H54 (cell line): ENCODE measurements around the gene SLC66A2.

Experiments used
- DNase-seq: peaks from one replicate; pipeline ENCODE4 v3.0.0; 2011; ENCODE audit warnings: low spot score, mixed read lengths; ENCODE audit not compliant: insufficient read length
- FAIRE-seq: peaks from 3 replicates; lab custom pipeline; 2011; peaks lifted over from hg19 to GRCh38; lab: Jason Lieb, UNC
- POLR2A ChIP-seq: IDR thresholded peaks from 2 replicates; pipeline ENCODE4 v1.6.1; 2011; ENCODE audit warnings: low read depth, mild to moderate bottlenecking, low read length

Gene SLC66A2

DNA sequence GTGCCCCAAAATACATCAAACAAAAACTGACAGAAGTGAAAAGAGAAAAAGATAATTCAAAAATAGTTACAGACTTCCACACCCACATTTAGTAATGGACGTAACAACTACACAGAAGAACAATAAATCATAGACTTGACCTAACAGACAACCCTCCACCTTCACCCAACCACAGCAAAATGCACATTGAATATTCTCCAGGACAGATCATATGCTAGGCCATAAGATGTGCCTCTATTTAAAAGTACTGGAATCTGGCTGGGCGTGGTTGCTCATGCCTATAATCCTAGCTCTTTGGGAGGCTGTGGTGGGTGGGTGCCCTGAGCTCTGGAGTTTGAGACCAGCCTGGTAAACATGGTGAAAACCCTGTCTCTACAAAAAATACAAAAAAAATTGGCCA is 20.0 kb downstream of the SLC66A2 start:
- TF ChIP-seq POLR2A = no peak
- DNase-seq (no peak), FAIRE-seq (no peak)

DNA sequence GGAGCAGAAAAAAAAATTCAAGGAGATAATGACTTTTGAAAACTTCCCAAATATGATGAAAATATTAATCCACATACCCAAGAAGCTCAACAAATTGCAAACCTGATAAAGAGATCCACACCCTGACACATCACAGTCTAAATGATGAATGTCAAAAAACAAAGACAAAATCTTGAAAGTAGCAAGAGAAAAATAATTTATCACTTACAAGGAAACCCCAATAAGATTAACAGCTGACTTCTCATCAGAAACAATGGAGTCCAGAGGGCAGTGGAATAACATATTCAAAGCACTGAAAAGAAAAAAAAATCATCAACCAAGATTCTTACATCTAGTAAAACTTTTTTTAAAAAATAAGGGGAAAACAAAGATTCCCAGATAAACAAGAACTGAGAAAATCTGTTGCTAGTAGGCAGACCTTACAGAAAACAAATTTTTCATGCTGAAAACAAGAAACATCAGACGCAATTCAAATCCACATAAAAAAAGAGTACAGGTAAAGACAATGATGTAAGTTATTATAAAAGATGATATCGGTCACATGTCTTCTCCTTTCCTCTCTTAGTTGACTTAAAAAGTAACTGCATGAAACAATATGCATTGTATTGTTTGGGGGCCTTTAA is 21.3 kb downstream of the SLC66A2 start:
- no peak for FAIRE-seq

DNA sequence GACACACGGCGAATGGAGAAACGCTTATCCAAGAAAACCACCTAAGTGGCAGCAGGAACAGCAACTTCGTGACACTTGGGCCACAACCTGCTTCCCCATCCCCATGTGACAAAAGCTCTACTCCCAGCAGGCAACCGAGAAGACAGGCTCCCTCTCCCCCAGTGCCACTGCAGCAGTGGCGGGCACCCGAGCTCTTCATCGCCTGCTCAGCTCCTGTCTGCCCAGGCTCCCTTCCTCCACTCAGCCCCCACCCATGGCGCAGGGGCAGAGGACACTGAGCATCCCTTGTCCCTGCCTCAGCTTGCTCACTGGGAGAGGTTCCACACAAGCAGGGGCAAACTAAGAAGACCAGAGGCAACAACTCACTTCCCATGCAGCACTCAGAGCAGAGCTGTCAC is 22.9 kb downstream of the SLC66A2 start:
- DNase-seq (no peak), FAIRE-seq (no peak)
- no peak for TF ChIP-seq POLR2A

More for the DNA sequence above, 21.3 kb downstream of the SLC66A2 start:
- DNase-seq = no peak
- TF ChIP-seq POLR2A = no peak

DNA sequence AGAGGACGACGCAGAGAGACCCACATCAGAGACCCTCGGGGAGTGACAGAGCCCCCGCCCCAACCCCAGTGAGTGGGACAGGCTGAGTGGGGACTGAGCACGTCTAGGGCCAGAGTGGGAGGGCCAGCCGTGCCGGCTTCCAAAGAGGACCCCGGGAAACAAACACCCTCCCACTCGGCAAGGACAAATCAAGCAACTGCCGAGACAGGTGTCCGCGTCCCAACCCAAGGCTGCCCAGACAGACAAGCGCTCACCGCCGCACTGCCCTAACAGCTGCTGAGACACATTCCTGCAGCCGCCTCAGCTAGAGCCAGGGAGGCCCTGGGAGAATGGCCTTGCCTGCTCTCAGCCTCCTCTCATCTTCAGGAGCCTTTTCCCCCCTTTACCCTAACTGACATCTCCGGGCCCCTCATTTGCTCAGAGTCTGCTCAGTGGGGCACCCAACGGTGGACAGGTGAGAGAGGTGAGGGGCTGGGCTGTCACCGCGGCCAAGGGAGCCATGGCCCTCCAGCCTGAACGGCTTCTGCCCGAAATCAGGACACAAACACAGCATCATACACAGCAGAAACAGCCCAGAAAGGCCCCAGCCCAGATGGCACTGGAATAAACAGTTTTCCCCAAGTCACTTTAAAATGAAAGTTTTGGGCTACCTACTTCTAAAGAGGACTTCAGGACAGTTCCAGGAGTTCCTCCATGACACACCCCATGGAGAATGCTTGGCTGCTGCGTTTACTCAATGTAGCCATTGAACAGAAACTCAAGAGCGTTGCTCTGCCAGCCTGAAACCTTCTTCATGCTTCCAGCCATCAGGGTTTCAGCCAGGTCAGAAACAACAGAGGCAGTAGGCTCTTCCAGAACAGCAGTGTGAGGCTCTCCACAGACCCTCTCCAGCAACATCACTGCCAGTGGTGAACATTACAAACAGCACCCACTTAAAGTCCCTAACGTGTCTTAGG is 23.6 kb downstream of the SLC66A2 start:
- no peak for TF ChIP-seq POLR2A
- FAIRE-seq (no peak), DNase-seq (no peak)

DNA sequence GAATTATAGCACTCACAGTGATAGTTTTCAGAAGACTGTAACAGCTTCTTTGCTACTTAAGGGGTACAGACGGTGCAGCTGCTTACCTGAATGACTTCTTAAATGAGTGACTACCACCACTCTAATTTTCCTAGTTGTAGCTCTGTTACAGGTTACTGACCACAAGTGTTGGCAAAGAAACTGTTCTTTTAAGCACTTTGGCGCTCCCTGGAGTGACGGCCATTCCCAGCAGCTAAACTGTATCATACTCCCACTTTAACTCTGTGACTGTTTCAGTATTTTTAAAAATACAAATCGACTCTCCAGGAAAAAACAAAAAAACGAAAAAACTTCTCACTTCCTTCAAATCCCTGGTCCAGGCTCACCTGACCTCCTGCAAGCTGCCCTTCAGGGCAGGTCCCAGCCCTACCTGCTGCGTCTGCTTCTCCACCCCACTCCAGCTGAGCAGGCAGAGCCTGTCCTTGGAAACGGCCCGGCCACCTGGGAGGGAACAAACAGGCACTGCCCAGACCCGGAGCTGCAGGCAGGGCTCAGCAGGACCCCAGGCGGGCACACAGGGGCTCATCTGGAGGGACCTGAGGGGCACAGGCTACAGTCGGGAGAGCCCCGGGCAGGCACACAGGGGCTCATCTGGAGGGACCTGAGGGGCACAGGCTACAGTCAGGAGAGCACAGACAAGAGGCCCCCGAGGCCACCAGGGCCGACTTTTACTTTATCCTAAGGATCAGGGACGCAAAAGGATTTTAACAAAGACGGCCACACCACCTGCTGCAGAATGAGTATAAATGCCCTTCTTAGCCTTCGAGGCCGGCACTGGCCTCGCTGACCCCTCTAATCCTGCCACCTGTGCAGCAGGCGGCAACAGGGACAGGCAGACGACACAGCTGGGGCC is 24.5 kb downstream of the SLC66A2 start:
- FAIRE-seq (no peak), DNase-seq (no peak)
- TF ChIP-seq POLR2A = no peak

DNA sequence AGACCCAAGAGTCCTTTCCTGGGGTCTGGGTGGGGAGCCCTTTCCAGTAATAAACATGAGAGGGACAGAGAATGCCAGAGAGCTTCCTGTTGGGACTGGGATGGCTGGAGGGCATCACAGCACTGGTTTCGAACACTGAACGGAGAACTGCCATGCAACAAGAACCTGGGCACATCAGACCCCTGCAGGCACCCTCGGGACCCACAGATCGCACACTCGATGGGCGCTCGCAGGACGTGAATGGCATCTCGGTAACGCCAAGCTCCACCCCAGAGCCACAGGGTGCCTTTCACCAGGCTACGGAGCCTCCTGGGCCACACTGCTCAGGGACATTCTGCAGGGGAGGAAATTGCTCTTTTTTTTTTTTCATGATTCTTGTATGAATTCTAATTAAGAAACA is 25.1 kb downstream of the SLC66A2 start:
- no peak for DNase-seq
- no peak for FAIRE-seq
- TF ChIP-seq POLR2A = no peak

DNA sequence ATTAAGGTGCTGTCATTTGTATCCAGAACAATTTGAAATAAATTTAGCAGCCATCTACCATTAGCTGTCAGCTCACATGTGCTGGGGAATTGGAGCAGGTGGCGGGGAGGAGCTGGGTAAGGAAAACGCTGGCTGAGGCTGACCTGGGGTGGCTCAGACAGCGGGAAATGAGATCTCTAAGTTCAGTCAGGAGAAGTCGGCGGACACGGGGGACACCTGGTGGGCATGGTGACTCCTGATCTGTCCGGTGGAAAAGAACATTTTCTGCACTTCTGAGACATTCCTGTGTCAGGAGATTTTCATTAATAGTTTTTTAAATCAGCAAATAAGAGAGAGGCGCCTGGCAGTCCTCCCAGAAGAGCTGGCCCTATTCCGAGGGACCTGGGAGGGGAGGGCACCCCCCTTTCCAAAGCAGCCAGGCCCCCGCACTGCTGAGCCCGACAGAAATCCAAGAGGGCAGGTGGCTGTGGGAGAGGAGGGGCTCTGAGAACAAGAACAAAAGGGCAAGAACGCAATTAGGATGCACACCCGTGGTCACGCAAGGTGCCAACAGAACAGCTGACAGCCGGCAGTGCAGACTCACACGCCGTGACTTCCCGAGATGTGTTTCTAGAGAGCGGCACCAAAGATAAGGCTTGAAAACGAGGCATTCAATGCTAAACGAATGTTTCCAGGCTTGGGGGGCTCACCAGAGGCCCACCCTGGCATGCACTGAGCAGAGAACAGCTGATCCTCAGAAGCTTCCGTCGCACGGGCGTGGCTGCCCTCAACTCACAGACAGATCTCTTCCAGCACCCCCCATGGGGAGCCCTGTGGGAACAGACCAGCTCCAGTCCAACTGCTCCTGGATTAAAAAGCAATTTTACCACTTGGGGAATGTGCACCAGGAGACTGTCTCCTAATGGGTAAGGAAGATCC is 26.4 kb downstream of the SLC66A2 start:
- no peak for TF ChIP-seq POLR2A
- DNase-seq (no peak), FAIRE-seq (no peak)

DNA sequence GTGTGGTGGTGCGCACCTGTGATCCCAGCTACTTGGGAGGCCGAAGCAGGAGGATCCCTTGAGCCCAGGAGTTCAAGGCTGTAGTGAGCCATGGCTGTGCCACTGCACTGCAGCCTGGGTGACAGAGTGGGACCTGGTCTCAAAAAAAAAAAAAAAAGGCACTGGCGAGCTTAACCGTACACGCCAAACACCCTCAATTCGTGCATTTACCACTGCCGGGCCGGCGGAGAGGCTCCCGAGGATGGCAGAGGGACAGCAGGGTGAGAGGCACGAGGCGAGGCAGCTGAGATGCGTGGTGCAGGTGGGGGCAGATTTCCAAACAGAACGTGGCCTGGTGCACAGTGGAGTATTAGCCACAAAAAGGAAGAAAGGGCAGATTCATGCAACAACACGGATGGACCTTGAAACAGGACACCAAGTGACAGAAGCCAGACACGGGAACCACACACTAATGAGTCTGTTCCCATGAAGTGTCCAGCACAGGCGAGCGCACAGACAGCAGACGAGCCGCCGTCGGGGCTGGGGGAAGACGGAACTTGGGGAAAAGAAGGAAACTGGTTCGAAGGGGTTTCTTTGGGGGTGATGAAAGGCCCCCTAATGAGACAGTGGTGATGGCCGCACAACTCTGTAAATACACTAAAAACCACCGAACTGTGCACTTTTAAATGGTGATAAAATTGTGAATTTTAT is 27.4 kb downstream of the SLC66A2 start:
- no peak for TF ChIP-seq POLR2A
- FAIRE-seq = no peak

DNA sequence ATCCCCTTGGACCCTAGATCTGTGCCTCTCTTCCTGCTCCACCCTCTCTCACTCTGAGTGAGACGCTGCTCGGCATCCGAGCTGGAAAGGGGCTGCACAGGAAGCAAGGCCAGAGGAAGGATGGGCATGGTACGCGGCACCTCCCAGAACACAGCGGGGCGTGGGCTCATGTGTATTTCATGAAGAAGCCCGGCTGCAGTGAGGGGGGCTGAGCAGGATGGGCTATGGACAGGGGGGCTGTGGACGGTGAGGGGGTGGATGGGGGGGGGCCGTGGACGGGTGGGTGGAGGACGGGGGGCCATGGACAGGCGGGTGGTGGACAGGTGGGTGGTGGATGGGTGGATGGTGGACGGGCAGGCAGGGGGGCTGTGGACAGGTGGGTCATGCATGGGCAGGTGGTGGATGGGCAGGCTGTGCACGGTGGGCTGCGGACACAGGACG is 28.5 kb downstream of the SLC66A2 start:
- TF ChIP-seq POLR2A = no peak
- FAIRE-seq (no peak), DNase-seq (no peak)

More for the DNA sequence above, 27.4 kb downstream of the SLC66A2 start:
- DNase-seq = no peak

DNA sequence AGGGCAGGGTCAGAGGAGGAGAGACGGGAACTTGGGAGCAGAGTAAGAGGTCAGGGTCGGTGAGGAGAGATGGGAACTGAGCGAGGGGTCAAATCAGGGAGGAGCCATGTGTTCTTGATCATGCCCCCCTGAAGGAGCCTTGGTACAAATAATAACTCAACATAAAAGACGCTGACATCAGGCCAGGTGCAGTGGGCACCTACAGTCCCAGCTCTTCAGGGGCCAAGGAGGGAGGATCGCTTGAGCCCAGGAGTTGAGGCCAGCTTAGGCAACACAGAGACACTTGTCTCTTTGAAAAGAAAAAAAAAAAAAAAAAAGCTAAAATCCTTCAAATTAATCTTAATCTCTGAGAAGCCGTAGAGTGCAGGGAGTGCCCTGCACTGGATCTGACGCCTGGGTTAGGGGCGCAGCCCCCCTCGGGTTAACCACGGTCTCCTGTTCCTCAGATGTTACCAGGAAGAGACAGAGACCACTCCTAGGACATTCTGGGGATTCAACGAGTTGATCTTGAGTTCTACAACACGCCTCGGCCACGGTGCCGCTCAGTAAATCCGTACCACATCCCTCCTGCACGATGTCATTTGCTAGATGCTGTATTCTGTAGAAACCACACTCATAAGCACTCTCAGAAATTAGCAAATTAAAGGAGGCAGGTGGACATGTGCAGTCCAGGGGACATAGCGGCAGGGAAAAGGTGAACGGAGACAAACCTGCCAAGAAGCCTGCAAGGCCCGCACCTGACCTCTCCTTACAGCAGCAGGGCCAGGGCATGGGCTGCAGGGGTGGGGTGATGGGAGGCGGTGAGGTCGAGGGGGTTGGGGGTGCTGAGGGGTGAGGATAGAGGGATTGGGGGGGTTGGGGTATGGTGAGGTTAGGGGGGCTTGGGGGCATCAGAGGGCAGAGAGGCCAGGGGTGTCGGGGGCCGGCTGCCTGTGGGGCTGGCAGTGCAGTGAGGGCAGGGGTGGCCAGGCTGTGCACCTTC is 29.2 kb downstream of the SLC66A2 start:
- FAIRE-seq = no peak
- no peak for DNase-seq
- TF ChIP-seq POLR2A = no peak

DNA sequence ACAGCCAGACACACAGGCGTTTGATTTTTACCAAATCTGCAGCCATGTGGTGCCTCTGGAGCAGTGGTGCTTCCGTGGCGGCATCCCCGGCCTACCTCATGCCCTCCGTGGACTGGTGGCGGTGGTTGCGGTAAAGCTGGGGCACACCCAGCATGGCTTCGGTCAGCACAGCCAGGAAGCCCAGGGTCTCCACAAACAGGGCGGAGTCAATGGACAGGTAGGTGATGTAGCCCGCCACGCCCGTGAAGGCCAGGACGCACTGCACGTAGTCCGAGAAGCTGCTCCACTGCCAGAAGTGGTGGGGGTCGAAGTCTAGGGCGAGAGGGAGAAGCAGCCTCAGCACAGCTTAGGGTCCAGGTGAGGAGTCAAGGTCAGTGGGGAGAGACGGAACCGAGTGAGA is 32.4 kb downstream of the SLC66A2 start:
- no peak for FAIRE-seq
- no peak for TF ChIP-seq POLR2A
- DNase-seq = no peak
